ENCODE data around the gene MLLT6. TPM values are rescaled to one million over a fixed set of nuclear protein-coding genes. Genes with fewer than 3 reads are reported as not detected.

The MLLT6 gene
- total RNA-seq, 1 donor from 2014 or later = 25.9 TPM

GRCh38 chr17:38729368-38729885, 24.4 kb downstream of the MLLT6 start:
- DNase-seq = no peak

DNA sequence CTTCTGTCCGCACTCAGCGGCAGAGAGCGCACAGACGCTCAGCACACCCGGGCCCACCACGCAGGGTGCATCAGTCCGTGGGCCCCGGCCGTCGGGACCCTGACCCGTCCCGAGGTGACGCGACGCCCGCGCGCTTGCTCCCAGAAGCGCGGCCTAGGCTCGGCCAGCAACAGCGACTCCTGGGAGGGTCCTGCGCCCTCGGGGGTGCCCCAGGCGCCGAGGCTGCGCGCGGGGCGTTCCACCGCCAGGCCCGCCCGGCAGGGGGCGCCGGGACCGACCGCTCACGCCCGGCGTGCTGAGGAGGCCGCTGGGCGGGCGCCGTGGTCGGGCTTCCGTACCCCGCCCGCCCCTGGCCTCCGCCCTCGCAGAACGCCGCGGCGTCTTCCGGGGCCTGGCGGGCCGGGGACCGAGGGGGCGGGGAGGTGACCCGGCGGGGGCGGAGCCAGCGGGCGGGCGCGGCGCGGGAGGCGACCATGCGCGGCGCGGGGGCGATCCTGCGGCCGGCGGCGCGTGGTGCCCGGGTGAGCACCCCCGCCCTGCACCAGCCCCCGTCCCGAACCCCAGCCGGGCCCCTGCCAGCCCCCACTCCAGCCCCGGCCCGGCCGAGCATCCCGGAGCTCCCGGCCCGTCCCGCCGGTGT, 24.9 kb downstream of the MLLT6 start, which contains the start of gene CISD3:
Gene CISD3 (plus strand): TSS at position 456 of the 640 bp plus-strand sequence. CDS start 18 bp downstream, at position 474.
- peak; percentile 79 for DNase-seq

DNA sequence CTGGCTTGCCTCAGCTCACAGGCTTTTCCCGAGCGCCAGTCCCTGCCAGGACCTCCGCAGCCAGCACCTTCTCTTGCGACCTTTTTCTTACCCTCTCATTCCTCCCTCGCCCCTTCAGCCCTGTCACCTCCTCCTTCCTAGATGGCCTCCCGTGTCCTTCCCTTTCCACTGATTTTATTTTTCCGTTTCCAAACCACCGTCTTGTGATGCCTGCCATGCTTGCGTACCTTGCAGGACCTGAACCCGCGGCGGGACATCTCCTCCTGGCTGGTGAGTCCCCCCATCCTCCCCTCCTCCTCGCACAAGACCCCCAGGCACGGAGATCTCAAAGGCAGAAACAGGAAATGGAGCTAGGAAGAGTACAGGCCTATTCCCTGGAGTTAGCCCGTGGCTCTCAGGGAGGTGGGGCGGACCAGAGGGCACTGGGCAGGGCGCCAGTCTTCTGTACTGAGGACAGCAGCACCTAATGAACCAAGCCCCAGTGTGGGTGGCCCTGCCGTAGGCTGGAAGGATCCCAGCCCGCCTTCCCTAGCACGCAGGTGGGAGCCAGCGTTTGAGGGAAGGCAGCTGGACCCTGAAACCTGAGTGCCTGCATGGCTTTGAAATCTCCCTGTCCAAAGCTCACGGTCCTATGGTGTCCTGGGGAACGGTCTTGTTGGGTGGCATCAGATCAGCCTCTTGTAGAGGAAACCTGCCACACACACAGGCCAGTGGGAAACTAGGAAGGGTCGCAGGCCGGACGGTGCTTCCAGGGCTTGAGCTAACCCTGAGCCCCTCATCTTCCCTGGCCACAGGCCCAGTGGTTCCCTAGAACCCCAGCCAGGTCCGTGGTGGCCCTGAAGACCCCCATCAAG, 25.7 kb downstream of the MLLT6 start:
- DNase-seq = peak; percentile 53

DNA sequence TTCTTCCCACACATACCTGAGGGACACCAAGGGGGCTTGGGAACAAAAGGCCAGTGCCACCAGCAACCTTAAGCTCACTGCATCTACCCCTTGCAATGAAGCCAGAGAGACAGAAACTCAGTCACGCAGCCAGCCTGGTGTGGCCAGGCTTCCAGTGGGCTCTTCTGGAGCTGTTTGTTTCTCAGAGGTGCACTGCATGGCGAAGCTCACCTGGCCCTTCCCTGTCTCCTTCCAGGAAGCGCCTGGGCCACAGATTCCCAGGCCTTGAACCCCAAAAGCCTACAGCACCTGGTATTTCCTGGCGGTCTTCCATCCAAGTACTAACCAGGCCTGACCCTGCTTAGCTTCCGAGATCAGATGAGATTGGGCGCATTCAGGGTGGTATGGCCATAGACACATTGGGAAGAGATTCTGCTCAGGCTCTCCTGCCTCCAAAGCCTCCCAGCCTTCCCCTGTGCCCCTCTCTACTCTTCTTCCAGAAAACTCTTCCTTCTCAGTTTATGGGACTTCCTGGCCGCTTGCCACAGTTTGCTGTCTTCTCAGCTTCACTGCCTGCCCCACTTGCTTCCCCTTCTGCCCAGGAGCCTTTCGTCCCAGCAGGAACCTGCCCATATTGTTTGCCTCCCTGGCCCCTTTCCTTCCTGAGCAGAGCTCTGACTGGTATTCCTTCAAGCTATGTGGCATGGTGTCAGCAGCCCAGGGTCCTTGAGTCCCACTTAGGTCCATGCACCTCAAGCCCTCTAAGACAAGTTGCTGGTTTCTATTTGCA, 26.6 kb downstream of the MLLT6 start:
- DNase-seq = peak; percentile 25

GRCh38 chr17:38732376-38733281, 27.6 kb downstream of the MLLT6 start:
- DNase-seq = no peak

- no peak for DNase-seq
Measured at GRCh38 chr17:38733282-38733981, 28.4 kb downstream of the MLLT6 start.

GRCh38 chr17:38733982-38734973, 29.2 kb downstream of the MLLT6 start:
- peak; percentile 46 for DNase-seq

- DNase-seq = peak; percentile 60
Measured at GRCh38 chr17:38735161-38735997, 30.3 kb downstream of the MLLT6 start.

DNA sequence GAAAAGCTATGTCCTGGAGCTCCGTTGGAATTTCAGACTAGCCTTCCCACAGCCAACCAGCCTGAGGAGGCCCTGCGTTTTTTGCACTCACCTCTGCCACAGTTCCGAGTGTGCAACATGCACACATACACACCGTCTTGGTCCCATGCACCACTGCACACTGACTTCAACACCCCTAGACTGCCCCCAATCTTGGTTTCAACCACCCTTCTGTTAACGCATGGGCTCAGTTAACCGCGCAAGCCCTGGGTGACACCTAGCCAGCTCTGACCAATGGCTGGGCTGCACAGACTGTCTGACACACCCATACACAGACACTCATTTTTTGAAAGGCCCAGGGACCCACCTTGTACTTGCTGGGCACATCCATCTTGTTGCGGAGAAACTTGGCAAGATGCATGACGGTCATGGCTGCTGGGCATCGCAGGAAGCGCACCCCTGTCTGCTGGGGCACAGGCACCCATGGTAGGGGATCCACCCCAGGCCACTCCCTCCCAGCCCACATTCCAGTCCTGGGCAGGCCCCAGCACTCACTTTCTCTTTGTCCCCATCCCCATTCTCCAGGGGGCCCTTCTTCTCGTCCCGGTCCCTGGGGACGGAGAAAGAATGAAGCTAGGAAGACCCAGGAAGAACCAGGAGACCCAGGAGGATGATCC, 33.1 kb downstream of the MLLT6 start:
- DNase-seq = no peak

- DNase-seq = no peak
Measured at GRCh38 chr17:38738686-38739085, 33.6 kb downstream of the MLLT6 start.

DNA sequence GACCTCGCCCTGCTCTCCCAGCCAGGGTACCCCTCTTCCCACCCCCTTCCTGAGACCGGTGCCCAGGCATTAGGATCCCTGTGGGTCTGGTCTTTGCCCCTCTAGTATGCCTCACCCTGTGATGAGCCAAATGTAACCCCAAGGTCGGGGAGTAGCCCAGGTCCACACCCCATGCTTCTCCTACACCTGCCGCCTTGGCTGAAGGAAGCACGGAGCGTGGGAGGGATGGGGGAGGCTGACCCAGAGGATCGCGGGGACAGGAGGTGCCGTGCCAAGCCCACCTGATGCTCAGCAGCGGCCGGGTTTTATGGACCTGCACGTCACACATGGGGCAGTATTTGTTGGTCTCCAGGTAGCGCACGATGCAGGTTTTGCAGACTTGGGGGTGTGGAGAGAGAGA, 34.2 kb downstream of the MLLT6 start:
- DNase-seq = no peak

- no peak for DNase-seq
Measured at GRCh38 chr17:38740044-38740443, 35.0 kb downstream of the MLLT6 start.

- no peak for DNase-seq
Measured at GRCh38 chr17:38740806-38741205, 35.7 kb downstream of the MLLT6 start.

GRCh38 chr17:38741461-38741860, 36.4 kb downstream of the MLLT6 start:
- no peak for DNase-seq

GRCh38 chr17:38741921-38742410, 36.9 kb downstream of the MLLT6 start:
- no peak for DNase-seq

- DNase-seq = peak; percentile 95
Measured at GRCh38 chr17:38742411-38743308, 37.6 kb downstream of the MLLT6 start.

- no peak for DNase-seq
Measured at GRCh38 chr17:38743556-38744171, 38.6 kb downstream of the MLLT6 start.

All from dermis blood vessel endothelial cell (primary cell).